Skin of body (tissue), 2 donors: ENCODE data around the gene TNFRSF6B. TPM values are rescaled to one million over a fixed set of nuclear protein-coding genes. Genes with fewer than 3 reads are reported as not detected.

Source experiments
- DNase-seq: peaks from one replicate; lab custom pipeline; 2025; lab: John Stamatoyannopoulos, UW
- total RNA-seq: library from RNA; depleted of rRNA; stranded (reverse); fragments of >200 nt; gene quantifications from one replicate; pipeline ENCODE4 v1.2.3, GENCODE V29; 2014

Gene TNFRSF6B
- total RNA-seq, 1 donor from 2014 or later, result 3.4 TPM

GRCh38 chr20:63682384-63683139, 13.9 kb upstream of the TNFRSF6B start:
- no peak for DNase-seq

GRCh38 chr20:63685269-63686026, 11.0 kb upstream of the TNFRSF6B start:
- DNase-seq, result no peak

- no peak for DNase-seq
Measured at GRCh38 chr20:63686094-63686491, 10.4 kb upstream of the TNFRSF6B start.

- peak; percentile 70 for DNase-seq
Measured at GRCh38 chr20:63686492-63687321, 9.7 kb upstream of the TNFRSF6B start.

DNA sequence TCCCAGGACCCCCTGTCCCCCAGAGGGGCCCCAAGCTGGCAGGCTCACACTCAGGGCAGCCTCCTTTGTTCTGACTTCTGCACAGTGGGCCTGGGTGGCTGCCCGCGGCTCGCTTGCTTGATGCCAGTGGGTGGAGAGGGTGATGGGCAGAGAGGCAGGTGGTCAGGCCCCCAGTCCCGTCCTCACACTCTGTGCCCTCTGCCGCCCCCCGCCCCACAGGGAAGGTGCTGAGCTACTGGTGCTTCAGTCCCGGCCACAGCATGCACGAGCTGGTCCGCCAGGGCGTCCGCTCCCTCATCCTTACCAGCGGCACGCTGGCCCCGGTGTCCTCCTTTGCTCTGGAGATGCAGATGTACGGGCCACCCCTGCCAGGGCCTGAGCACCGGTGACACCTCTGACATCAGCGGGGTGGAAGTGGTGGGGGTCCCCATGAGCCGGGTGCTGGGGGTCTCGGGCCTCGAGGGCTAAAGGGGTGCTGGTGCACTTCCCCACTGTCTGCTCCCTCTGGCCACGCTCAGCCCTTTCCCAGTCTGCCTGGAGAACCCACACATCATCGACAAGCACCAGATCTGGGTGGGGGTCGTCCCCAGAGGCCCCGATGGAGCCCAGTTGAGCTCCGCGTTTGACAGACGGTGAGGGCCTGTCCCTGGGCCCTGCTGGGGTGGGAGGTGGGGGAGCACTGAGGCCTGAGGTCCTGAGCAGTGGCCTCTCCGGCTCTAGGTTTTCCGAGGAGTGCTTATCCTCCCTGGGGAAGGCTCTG, 8.9 kb upstream of the TNFRSF6B start:
- no peak for DNase-seq

GRCh38 chr20:63688228-63689045, 8.0 kb upstream of the TNFRSF6B start:
- no peak for DNase-seq

DNA sequence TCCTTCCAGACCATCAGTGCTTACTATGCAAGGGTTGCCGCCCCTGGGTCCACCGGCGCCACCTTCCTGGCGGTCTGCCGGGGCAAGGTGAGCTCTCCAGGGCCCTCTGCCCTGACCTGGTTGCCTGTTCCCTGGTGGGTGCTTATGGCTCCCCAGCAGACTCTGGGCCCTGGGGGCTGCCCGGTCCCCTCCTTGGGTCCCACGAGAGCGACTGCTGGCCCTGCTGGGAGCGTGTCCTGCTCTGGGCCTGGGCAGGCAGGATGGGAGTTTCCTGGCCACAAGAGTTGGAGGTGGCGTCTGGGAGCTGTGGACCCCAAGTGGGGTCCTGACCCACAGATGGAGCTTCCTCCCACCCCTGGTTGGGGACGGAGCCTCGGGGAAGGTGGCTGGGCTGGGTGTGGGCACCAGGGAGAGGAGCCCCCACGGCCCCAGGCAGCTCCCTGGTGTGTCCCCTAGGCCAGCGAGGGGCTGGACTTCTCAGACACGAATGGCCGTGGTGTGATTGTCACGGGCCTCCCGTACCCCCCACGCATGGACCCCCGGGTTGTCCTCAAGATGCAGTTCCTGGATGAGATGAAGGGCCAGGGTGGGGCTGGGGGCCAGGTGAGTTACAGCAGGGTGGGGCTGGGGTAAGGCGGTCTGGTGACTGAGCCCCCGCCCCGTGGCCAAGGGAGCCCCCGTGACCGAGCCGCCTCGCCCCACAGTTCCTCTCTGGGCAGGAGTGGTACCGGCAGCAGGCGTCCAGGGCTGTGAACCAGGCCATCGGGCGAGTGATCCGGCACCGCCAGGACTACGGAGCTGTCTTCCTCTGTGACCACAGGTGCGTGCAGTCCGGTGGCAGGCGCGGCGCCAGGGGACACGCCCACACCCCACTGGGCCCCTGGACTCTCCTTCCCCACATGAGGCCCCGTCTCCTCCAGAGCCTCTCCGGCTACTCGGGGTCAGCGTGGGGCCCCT, 7.1 kb upstream of the TNFRSF6B start:
- no peak for DNase-seq

- no peak for DNase-seq
Measured at GRCh38 chr20:63690003-63690897, 6.2 kb upstream of the TNFRSF6B start.

GRCh38 chr20:63690898-63691710, 5.3 kb upstream of the TNFRSF6B start:
- no peak for DNase-seq

- no peak for DNase-seq
Measured at GRCh38 chr20:63691711-63692435, 4.6 kb upstream of the TNFRSF6B start.

DNA sequence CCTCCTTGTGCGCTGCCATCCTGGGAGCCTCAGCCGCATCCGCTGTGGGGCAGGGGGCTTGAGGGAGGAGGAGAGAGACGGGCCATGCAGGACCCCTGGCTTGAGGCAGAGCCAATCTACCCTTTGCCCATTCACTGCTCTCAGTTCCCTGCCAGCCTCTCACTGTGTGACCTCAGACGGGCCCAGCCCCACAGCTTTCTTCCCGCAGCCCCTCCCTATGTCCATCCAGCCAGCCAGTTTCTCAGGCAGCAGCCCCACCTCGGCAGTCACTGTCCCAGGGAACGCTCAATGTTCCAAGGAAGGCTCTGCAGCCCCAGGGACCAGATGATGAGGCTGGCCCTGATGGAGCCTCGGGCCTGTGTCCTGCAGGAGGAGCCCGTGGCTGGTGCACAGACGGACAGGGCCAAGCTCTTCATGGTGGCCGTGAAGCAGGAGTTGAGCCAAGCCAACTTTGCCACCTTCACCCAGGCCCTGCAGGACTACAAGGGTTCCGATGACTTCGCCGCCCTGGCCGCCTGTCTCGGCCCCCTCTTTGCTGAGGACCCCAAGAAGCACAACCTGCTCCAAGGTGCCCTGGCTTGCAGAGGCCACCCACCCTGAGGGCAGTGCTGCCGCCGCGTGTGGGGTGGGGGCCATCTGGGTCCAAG, 3.9 kb upstream of the TNFRSF6B start:
- no peak for DNase-seq

GRCh38 chr20:63693083-63693732, 3.2 kb upstream of the TNFRSF6B start:
- DNase-seq, result no peak

- DNase-seq, result no peak
Measured at GRCh38 chr20:63693733-63694583, 2.5 kb upstream of the TNFRSF6B start.

GRCh38 chr20:63694584-63695423, 1.6 kb upstream of the TNFRSF6B start:
- DNase-seq, result no peak
